Measurements from ENCODE around the gene GASK1A.

Gene GASK1A

DNA sequence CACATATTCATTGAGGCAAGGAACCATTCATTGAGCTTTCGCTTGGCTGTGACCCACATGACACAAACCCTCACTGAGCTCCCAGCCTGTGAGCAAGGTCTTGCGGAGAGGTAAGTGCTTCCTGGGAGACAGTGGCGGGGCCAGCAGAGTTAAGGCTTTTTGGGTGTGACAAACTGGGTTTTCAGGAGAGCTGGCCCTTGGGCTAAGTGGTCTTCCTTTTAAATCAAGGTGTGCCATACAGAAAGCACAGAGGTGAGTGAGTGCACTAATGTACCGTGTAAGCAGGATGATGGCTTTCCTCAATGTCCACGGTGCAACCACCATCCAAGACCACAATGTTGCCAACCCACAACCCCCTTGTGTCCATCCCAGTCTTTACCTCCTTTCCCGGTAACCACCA lies 98.2 kb downstream of the GASK1A start:
- Histone ChIP-seq H3K4me2 (ENCODE audit: low read length) (no peak overlapping the region), H3K27ac (ENCODE audit: low read length) (no peak overlapping the region), H4K20me1 (ENCODE audit: insufficient read depth, low read length) (no peaks in the 10 kb centered on the region), H3K9ac (ENCODE audit: low read length) (no peak overlapping the region), H3K36me3 (replicated peaks; ENCODE audit: low read depth, low read length) (no peaks in the 10 kb centered on the region), H3K79me2 (ENCODE audit: low read length) (no peaks in the 10 kb centered on the region), H3K4me1 (ENCODE audit: low read length) (no peaks in the 10 kb centered on the region), H2AFZ (ENCODE audit: low read depth, low read length) (no peak overlapping the region), H3K4me3 (ENCODE audit: low read length) (no peak overlapping the region), H3K27me3 (ENCODE audit: low read depth, low read length) (peaks cover 12% of the 10 kb centered on the region; the same call in 1 of the 2 replicates), H3K9me3 (ENCODE audit: insufficient read depth, low read length) (no peaks in the 10 kb centered on the region)
- TF ChIP-seq CTCF (IDR thresholded peaks at IDR 0.05; ENCODE audit: low read depth, low read length) (no peak), EZH2phosphoT487 (IDR thresholded peaks at IDR 0.05; ENCODE audit: low read depth) (no peak)

DNA sequence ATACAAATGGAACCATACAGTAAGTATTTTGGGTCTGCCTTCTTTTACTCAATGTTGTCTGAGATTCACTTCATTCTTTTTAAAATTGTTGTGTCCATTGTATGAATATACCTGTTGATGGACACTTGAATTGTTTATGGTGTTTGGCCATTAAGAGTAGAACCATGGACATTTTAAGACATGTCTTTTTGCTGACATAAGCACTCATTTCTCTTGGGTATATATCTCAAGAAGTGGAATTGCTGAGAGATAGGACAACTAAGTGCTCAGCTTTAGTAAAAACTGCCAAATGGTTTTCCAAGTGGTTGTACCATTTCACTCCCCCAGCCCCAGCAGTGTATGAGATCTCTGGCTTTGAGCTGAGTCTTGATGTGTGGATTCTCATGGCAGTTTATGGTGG lies 98.6 kb downstream of the GASK1A start:
- Histone ChIP-seq H3K27ac (ENCODE audit: low read length) (no peak overlapping the region), H3K9ac (ENCODE audit: low read length) (no peak overlapping the region), H3K4me3 (ENCODE audit: low read length) (no peak overlapping the region), H3K27me3 (ENCODE audit: low read depth, low read length) (peaks cover 12% of the 10 kb centered on the region; the same call in 1 of the 2 replicates), H3K4me1 (ENCODE audit: low read length) (no peaks in the 10 kb centered on the region), H4K20me1 (ENCODE audit: insufficient read depth, low read length) (no peaks in the 10 kb centered on the region), H3K36me3 (replicated peaks; ENCODE audit: low read depth, low read length) (no peaks in the 10 kb centered on the region), H3K79me2 (ENCODE audit: low read length) (no peaks in the 10 kb centered on the region), H2AFZ (ENCODE audit: low read depth, low read length) (no peak overlapping the region), H3K4me2 (ENCODE audit: low read length) (no peak overlapping the region), H3K9me3 (ENCODE audit: insufficient read depth, low read length) (no peaks in the 10 kb centered on the region)
- no peak for TF ChIP-seq EZH2phosphoT487 (IDR thresholded peaks at IDR 0.05; ENCODE audit: low read depth)
- no peak for TF ChIP-seq CTCF (IDR thresholded peaks at IDR 0.05; ENCODE audit: low read depth, low read length)

- TF ChIP-seq EZH2phosphoT487 (IDR thresholded peaks at IDR 0.05; ENCODE audit: low read depth) (no peak), CTCF (IDR thresholded peaks at IDR 0.05; ENCODE audit: low read depth, low read length) (no peak)
Measured at GRCh38 chr3:43079536-43080332, 100.6 kb downstream of the GASK1A start.

GRCh38 chr3:43080726-43081568 lies 101.8 kb downstream of the GASK1A start:
- Histone ChIP-seq H3K4me2 (ENCODE audit: low read length) (no peak overlapping the region), H3K9me3 (ENCODE audit: insufficient read depth, low read length) (no peaks in the 10 kb centered on the region), H3K27ac (ENCODE audit: low read length) (no peak overlapping the region), H3K79me2 (ENCODE audit: low read length) (no peaks in the 10 kb centered on the region), H3K36me3 (replicated peaks; ENCODE audit: low read depth, low read length) (no peaks in the 10 kb centered on the region), H3K27me3 (ENCODE audit: low read depth, low read length) (peaks cover 6% of the 10 kb centered on the region; the same call in 1 of the 2 replicates), H4K20me1 (ENCODE audit: insufficient read depth, low read length) (no peaks in the 10 kb centered on the region), H3K4me1 (ENCODE audit: low read length) (no peaks in the 10 kb centered on the region), H2AFZ (ENCODE audit: low read depth, low read length) (no peak overlapping the region), H3K4me3 (ENCODE audit: low read length) (no peak overlapping the region), H3K9ac (ENCODE audit: low read length) (no peak overlapping the region)
- no peak for TF ChIP-seq CTCF (IDR thresholded peaks at IDR 0.05; ENCODE audit: low read depth, low read length)
- no peak for TF ChIP-seq EZH2phosphoT487 (IDR thresholded peaks at IDR 0.05; ENCODE audit: low read depth)

More at GRCh38 chr3:43079536-43080332, 100.6 kb downstream of the GASK1A start:
- Histone ChIP-seq H3K4me1 (ENCODE audit: low read length) (no peaks in the 10 kb centered on the region), H4K20me1 (ENCODE audit: insufficient read depth, low read length) (no peaks in the 10 kb centered on the region), H3K9me3 (ENCODE audit: insufficient read depth, low read length) (no peaks in the 10 kb centered on the region), H3K27ac (ENCODE audit: low read length) (no peak overlapping the region), H3K4me2 (ENCODE audit: low read length) (no peak overlapping the region), H3K9ac (ENCODE audit: low read length) (no peak overlapping the region), H3K27me3 (ENCODE audit: low read depth, low read length) (peaks cover 13% of the 10 kb centered on the region; the same call in 1 of the 2 replicates), H3K36me3 (replicated peaks; ENCODE audit: low read depth, low read length) (no peaks in the 10 kb centered on the region), H2AFZ (ENCODE audit: low read depth, low read length) (no peak overlapping the region), H3K4me3 (ENCODE audit: low read length) (no peak overlapping the region), H3K79me2 (ENCODE audit: low read length) (no peaks in the 10 kb centered on the region)

Data from OCI-LY3 (cell line).